ENCODE results near the gene SSU72. TPM values are rescaled to one million over a fixed set of nuclear protein-coding genes. Genes with fewer than 3 reads are reported as not detected.
A peak's percentile ranks its signal among the peaks of the same experiment; 100 is the strongest.
"Not testable (repeated sequence)": the region's sequence is repeated elsewhere in the genome, so short reads cannot be mapped to it uniquely, and the experiment has no call there.

The SSU72 gene
- total RNA-seq, 1 donor from 2014 or later: 97.4 TPM

DNA sequence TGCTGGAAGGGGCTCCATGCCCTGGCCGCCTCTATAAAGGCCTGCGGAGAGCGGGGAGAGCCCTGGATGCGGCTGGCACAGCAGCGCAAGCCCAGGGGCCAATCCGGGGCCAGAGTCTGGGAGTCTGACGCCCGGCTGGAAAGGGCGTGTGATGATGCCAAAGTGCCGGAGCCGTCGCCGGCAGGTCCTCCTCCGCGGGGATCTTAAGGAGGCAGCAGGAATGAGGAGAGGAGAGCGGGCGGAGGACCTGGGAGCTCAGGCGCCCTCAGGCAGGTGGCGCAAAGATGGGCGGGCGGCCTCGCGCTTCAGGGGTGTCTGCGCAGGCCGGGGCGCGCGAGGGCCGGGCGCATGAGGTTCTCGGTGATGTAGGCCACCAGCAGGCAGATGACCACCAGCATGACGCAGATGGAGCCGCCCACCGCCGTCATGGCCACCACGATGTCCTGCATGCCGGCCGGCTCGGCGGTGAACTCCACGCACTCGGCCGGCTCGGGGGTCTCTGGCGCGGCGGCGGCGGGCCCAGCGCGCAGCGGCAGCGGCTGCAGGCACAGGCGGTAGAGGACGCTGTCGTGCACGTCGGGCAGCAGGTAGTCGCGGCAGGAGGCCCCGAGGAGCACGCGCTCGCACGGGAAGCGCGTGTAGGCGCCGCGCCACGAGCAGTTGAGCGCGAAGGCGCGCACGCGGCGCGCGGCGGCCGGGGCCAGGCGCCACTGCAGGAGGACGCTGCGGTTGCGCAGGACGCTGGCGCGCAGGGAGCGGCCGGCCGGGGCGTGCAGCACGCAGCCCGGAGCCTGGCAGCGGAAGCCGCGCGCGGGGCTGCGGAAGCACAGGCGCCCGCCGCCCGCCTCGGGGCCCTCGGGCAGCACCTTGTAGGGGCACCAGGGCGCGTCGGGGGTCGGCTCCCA is 24.6 kb upstream of the SSU72 start:
- no peak for TF ChIP-seq CTCF (IDR thresholded peaks at IDR 0.05; ENCODE audit: unreplicated experiment)
- no peaks in the 10 kb centered on the region for H3K9me3 Mint-ChIP-seq
- no peak overlapping the region for H3K27ac Mint-ChIP-seq
- peak overlapping the region; percentile 71 for H3K4me3 Mint-ChIP-seq
- no peak for DNase-seq (ENCODE audit: low spot score in 2 of 2, unreplicated experiment in 2 of 2)
- H3K4me1 Mint-ChIP-seq: peaks cover 7% of the 10 kb centered on the region
- no peaks in the 10 kb centered on the region for H3K36me3 Mint-ChIP-seq
- peaks cover 55% of the 10 kb centered on the region for H3K27me3 Mint-ChIP-seq (ENCODE audit: low read depth)

- H3K36me3 Mint-ChIP-seq: no peaks in the 10 kb centered on the region
- H3K27ac Mint-ChIP-seq: no peak overlapping the region
- no peak for TF ChIP-seq CTCF (IDR thresholded peaks at IDR 0.05; ENCODE audit: unreplicated experiment)
- H3K4me3 Mint-ChIP-seq: peak overlapping the region; percentile 71
- H3K27me3 Mint-ChIP-seq (ENCODE audit: low read depth): peaks cover 55% of the 10 kb centered on the region
- peaks cover 7% of the 10 kb centered on the region for H3K4me1 Mint-ChIP-seq
- no peaks in the 10 kb centered on the region for H3K9me3 Mint-ChIP-seq
- DNase-seq (ENCODE audit: low spot score in 2 of 2, unreplicated experiment in 2 of 2): no peak
Measured at GRCh38 chr1:1598720-1599029, 24.0 kb upstream of the SSU72 start.

DNA sequence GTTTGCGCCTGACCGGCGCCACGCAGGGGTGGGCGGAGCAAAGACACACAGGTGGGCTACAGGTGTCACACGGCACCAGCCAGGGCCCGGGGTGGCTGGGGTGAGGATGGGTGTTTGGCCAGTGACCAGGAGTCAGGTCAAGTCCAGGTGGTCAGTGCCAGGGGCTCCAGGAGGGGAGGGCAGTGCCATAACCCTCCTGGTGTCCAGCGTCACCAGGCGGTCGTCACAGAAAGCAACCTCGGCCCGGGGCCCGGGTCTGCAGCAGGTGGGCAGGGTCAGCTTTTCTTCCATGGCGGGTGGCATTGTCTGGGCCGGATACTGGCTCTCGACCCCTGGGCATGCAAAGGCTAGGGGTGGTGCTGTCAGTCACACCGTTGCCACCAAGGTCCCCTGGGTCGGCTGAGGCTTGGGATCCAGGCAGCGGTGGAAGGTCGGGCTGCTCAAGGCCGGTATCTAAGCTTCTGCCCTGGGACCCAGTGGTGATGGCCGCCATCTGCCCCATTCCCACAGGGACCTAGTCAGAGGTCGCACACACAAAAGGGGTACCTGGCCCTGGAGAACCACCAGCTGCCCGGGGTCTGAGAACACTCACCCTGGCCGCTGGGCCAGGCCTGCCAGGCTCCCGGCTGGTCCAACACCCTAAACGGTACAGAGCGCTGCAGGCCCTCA is 23.5 kb upstream of the SSU72 start:
- Mint-ChIP-seq H3K27ac (no peak overlapping the region), H3K27me3 (ENCODE audit: low read depth) (peaks cover 50% of the 10 kb centered on the region), H3K9me3 (no peaks in the 10 kb centered on the region), H3K4me3 (peak overlapping the region; percentile 71), H3K36me3 (no peaks in the 10 kb centered on the region), H3K4me1 (peaks cover 7% of the 10 kb centered on the region)
- no peak for DNase-seq (ENCODE audit: low spot score in 2 of 2, unreplicated experiment in 2 of 2)
- no peak for TF ChIP-seq CTCF (IDR thresholded peaks at IDR 0.05; ENCODE audit: unreplicated experiment)

DNA sequence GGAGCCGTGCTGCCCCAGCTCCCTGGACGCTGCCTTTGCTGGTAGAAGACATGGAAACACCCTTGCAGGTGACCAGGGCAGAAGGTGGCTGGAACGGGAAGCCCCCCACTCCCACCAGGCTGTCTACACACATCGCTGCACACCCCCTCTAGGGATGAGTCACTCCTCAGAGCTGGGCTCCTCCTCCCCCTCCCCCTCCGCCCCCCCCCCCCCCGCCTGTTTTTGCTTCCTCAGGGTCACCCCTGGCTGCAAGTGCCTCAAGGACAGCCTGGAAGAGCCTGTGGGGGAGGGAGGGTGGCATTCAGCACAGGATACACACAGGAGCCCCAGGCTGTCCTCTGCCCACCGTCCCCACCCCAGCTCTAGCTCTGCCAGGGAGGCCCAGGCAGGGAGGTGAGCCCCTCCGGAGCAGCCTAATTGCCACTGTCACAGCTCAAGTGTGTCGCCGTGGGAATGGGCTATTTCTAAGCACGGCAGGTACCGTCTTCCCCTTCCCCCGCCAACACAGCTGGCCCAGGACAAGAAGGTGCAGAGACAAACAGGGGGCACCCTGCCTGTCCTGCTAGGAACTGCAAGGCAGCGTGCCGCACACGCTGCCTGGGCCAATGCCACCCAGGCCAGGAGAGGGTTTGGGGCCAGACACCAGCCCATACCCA is 22.7 kb upstream of the SSU72 start:
- H3K4me1 Mint-ChIP-seq: peaks cover 7% of the 10 kb centered on the region
- H3K27ac Mint-ChIP-seq: no peak overlapping the region
- DNase-seq (ENCODE audit: low spot score in 2 of 2, unreplicated experiment in 2 of 2): no peak
- no peak for TF ChIP-seq CTCF (IDR thresholded peaks at IDR 0.05; ENCODE audit: unreplicated experiment)
- H3K36me3 Mint-ChIP-seq: no peaks in the 10 kb centered on the region
- H3K9me3 Mint-ChIP-seq: no peaks in the 10 kb centered on the region
- peaks cover 42% of the 10 kb centered on the region for H3K27me3 Mint-ChIP-seq (ENCODE audit: low read depth)
- peak overlapping the region; percentile 33 for H3K4me3 Mint-ChIP-seq

DNA sequence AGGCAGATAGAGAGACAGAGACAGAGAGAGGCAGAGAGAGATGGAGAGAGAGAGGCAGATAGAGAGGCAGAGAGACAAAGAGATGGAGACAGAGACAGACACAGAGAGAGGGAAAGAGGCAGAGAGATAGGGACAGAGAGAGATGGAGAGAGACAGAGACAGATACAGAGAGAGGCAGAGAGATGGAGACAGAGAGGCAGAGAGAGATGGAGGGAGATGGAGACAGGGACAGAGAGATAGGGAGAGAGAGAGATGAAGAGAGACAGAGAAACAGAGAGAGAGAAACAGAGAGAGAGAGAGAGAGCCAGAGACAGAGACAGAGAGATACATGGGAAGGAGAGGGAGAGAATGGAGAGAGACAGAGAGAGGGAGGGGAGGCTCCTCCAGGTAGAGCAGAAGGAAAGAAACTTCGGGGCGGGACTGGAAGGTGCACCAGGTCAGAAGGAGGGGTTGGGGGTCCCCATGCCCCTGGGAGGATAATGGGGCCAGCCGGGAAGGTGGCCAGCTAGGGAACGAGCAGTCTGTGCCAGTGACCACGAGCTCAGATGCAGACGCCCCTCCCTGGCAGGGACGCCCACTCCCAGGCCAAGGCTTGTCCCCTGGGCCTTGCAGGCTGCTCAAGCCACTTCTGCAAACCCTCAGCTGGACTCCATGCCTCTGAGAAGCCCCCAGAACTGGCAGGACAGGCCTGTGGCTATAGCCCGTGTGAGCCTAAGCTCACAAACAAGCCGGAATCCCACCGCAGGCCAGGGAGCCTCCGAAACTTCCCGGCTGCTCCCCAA is 22.0 kb upstream of the SSU72 start:
- no peak overlapping the region for H3K27ac Mint-ChIP-seq
- peaks cover 7% of the 10 kb centered on the region for H3K4me1 Mint-ChIP-seq
- H3K9me3 Mint-ChIP-seq: no peaks in the 10 kb centered on the region
- H3K4me3 Mint-ChIP-seq: no peak overlapping the region
- H3K36me3 Mint-ChIP-seq: no peaks in the 10 kb centered on the region
- H3K27me3 Mint-ChIP-seq (ENCODE audit: low read depth): peaks cover 35% of the 10 kb centered on the region
- no peak for TF ChIP-seq CTCF (IDR thresholded peaks at IDR 0.05; ENCODE audit: unreplicated experiment)
- no peak for DNase-seq (ENCODE audit: low spot score in 2 of 2, unreplicated experiment in 2 of 2)

DNA sequence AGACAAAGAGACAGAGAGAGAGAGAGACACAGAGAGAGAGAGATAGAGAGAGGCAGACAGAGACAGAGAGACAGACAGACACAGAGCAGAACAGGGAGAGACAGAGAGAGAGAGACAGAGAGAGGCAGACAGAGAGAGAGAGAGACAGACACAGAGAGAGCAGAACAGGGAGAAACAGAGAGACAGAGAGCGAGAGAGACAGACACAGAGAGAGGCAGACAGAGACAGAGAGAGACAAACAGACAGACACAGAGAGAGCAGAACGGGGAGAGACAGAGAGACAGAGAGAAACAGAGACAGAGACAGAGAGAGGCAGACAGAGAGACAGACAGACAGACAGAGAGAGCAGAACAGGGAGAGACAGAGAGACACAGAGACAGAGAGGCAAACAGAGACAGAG is 20.7 kb upstream of the SSU72 start:
- not testable (repeated sequence) for H3K27ac Mint-ChIP-seq; H3K36me3 Mint-ChIP-seq; H3K9me3 Mint-ChIP-seq; H3K4me3 Mint-ChIP-seq; H3K4me1 Mint-ChIP-seq; DNase-seq (ENCODE audit: low spot score in 2 of 2, unreplicated experiment in 2 of 2)
- peaks cover 22% of the 10 kb centered on the region for H3K27me3 Mint-ChIP-seq (ENCODE audit: low read depth)
